Kidney (tissue), 14 donors: ENCODE data around the gene GNAO1. TPM values are rescaled to one million over a fixed set of nuclear protein-coding genes. Genes with fewer than 3 reads are reported as not detected.

ENCODE experiments used
- DNase-seq, 5 donors: peaks; one replicate each; pipeline ENCODE4 v3.0.0-alpha.2; 2013 to 2020
- FAIRE-seq: peaks from 2 replicates; lab custom pipeline; 2012; peaks lifted over from hg19 to GRCh38; lab: Jason Lieb, UNC
- H3K27ac ChIP-seq, 2 donors: one replicate each; pipeline ENCODE4 v1.7.0; 2013; ENCODE audit warnings: low read depth in 2 of 2, low read length in 2 of 2, inconsistent platforms in 1 of 2
- H3K27me3 ChIP-seq: one replicate; pipeline ENCODE4 v1.7.1; 2013; ENCODE audit warnings: low read length, inconsistent platforms; ENCODE audit not compliant: control insufficient read depth, insufficient read depth
- H3K36me3 ChIP-seq, 3 donors: one replicate each; pipeline versions ENCODE4 v1.7.0 to v1.7.1; 2013; ENCODE audit warnings: low read length in 3 of 3, control low read depth in 1 of 3, inconsistent platforms in 1 of 3; ENCODE audit not compliant: insufficient read depth in 3 of 3, control insufficient read depth in 2 of 3
- H3K4me1 ChIP-seq, 3 donors: one replicate each; pipeline versions ENCODE4 v1.7.0 to v1.7.1; 2013; ENCODE audit warnings: low read length in 3 of 3, inconsistent platforms in 1 of 3, low read depth in 1 of 3; ENCODE audit not compliant: control insufficient read depth in 2 of 3, insufficient read depth in 2 of 3
- H3K4me3 ChIP-seq, 3 donors: one replicate each; pipeline versions ENCODE4 v1.7.0 to v1.8.1; 2013; ENCODE audit warnings: low read length in 3 of 3, control low read depth in 1 of 3, inconsistent platforms in 1 of 3
- H3K9ac ChIP-seq, 3 donors: one replicate each; pipeline versions ENCODE4 v1.7.0 to v1.7.1; 2013; ENCODE audit warnings: low read length in 3 of 3, control low read depth in 1 of 3, inconsistent platforms in 1 of 3
- H3K9me3 ChIP-seq, 3 donors: one replicate each; pipeline versions ENCODE4 v1.7.0 to v1.7.1; 2013; ENCODE audit warnings: low read length in 3 of 3, control low read depth in 1 of 3, inconsistent platforms in 1 of 3; ENCODE audit not compliant: control insufficient read depth in 2 of 3, insufficient read depth in 1 of 3
- intact Hi-C: fragments of 100-400 bp; cut with DNase I; formaldehyde crosslinking; loops from one replicate; pipeline ENCODE4 v1.11.1; 2022
- polyA plus RNA-seq: library from polyadenylated mRNA; stranded (reverse); fragments of 350-450 nt; fragmentation: Illumina TruSeq; extraction: RNeasy Lipid Tissue Mini Kit (QIAGEN cat#74804); gene quantifications from one replicate; pipeline ENCODE4 v1.2.3, GENCODE V29; 2014; ENCODE audit warnings: low read depth, low replicate concordance; ENCODE audit not compliant: insufficient read depth
- total RNA-seq: library from RNA; stranded (reverse); fragmentation: NEBNext Ultra II Directional; extraction: Animal tissue kit (Norgen Biotek cat#: 25700); gene quantifications from one replicate; pipeline ENCODE4 v1.2.1, GENCODE V29; 2021
- TF ChIP-seq, protein P1 (sequence below): IDR thresholded peaks from 3 replicates; pipeline ENCODE4 v1.5.1; 2012; ENCODE audit warnings: mild to moderate bottlenecking, moderate library complexity, borderline replicate concordance; ENCODE audit not compliant: insufficient read depth; ENCODE audit errors: extremely low read depth
- donor health status: control.
- donor health status: control.
- donor health status: control.
- donor health status: control.
- donor health status: control.
- donor health status: DM: yes; HTN: yes; CAD: no.
- donor health status: Normal renal cell carcinoma (clear cell type).

The GNAO1 gene
- total and polyA plus RNA-seq, 2 donors from 2014 or later, result 1.5 to 4.3 TPM

DNA sequence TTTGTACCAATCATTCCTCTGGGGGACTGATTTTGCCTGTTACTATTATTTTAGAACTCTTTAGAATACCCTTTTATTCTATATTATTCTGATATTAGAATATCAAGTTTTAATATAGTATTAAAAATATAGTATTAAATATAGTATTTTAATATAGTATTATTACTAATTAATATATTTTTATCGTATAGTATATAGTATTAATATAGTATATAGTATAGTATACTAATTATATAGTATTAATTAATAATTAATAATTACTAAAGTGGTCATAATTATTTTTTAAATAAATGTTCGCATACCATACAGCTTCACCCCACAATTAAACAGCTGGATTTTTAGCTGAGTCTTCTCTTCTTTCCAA, 73.3 kb downstream of the GNAO1 start:
- H3K9ac ChIP-seq, result no peak overlapping the region
- H3K4me3 ChIP-seq, result no peak overlapping the region
- no peak for DNase-seq
- TF ChIP-seq, protein P1, sequence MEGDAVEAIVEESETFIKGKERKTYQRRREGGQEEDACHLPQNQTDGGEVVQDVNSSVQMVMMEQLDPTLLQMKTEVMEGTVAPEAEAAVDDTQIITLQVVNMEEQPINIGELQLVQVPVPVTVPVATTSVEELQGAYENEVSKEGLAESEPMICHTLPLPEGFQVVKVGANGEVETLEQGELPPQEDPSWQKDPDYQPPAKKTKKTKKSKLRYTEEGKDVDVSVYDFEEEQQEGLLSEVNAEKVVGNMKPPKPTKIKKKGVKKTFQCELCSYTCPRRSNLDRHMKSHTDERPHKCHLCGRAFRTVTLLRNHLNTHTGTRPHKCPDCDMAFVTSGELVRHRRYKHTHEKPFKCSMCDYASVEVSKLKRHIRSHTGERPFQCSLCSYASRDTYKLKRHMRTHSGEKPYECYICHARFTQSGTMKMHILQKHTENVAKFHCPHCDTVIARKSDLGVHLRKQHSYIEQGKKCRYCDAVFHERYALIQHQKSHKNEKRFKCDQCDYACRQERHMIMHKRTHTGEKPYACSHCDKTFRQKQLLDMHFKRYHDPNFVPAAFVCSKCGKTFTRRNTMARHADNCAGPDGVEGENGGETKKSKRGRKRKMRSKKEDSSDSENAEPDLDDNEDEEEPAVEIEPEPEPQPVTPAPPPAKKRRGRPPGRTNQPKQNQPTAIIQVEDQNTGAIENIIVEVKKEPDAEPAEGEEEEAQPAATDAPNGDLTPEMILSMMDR, result no peak
- peak; percentile 45 for FAIRE-seq
- no peak overlapping the region for H3K27ac ChIP-seq
- H3K27me3 ChIP-seq, result no peaks in the 10 kb centered on the region
- intact Hi-C loops, result no loop called here
- H3K9me3 ChIP-seq, result no peaks in the 10 kb centered on the region
- peaks cover 0 to 3% (median 0%) of the 10 kb centered on the region in 3 donors for H3K4me1 ChIP-seq
- H3K36me3 ChIP-seq, result no peaks in the 10 kb centered on the region

GRCh38 chr16:56265184-56265583, 73.9 kb downstream of the GNAO1 start:
- intact Hi-C loops, result no loop called here
- Histone ChIP-seq H3K27ac (no peak overlapping the region), H3K4me1 (peaks cover 0 to 3% (median 0%) of the 10 kb centered on the region in 3 donors), H3K9ac (no peak overlapping the region), H3K36me3 (no peaks in the 10 kb centered on the region), H3K27me3 (no peaks in the 10 kb centered on the region), H3K4me3 (no peak overlapping the region), H3K9me3 (no peaks in the 10 kb centered on the region)
- TF ChIP-seq, protein P1, result no peak
- FAIRE-seq, result no peak
- DNase-seq, result no peak

DNA sequence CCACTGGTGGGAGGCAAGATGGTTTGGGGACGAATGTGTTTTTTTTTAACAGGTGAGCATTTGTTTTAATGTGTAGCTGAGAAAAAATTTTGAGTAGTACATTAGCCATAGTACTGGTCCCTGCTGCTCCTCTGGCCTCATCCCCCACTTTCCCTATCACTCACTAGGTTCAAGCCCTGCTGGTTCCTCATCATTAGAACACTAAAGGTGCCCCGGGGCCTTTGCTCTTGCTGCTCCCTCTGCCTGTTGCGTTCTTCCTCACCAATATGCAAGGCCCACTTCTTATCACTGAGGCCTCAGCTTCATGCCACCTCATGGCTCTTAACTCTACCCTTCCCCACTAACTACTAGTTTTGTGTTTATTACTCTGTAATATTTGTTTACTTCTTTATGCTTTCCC, 74.5 kb downstream of the GNAO1 start:
- Histone ChIP-seq H3K9ac (no peak overlapping the region), H3K27ac (no peak overlapping the region), H3K36me3 (no peaks in the 10 kb centered on the region), H3K4me1 (peaks cover 0 to 3% (median 0%) of the 10 kb centered on the region in 3 donors), H3K27me3 (no peaks in the 10 kb centered on the region), H3K9me3 (no peaks in the 10 kb centered on the region), H3K4me3 (no peak overlapping the region)
- FAIRE-seq, result no peak
- TF ChIP-seq, protein P1, result no peak
- DNase-seq, result no peak
- intact Hi-C loops, result no loop called here
